Mammary epithelial cell (primary cell): Measurements from ENCODE around the gene LAMB2.

Experiments used
- CTCF ChIP-seq, 2 donors: IDR thresholded peaks in 1 of 2; conservative IDR thresholded peaks in 1 of 2; 2 replicates each; pipeline ENCODE4 v1.5.1; 2011 to 2012; ENCODE audit warnings: inconsistent platforms in 2 of 2, low read length in 2 of 2, mild to moderate bottlenecking in 2 of 2, control low read depth in 1 of 2, low read depth in 1 of 2; ENCODE audit not compliant: insufficient read depth in 1 of 2; ENCODE audit errors: extremely low read depth in 1 of 2
- EZH2 ChIP-seq: IDR thresholded peaks from 2 replicates; pipeline ENCODE4 v1.6.1; 2012; ENCODE audit warnings: low read length, inconsistent platforms, borderline replicate concordance

- no peak for TF ChIP-seq CTCF (conservative IDR thresholded peaks at IDR 0.05 in 1 of 2, IDR thresholded peaks at IDR 0.05 in 1 of 2; ENCODE audit: extremely low read depth in 1 of 2, insufficient read depth in 1 of 2, low read depth in 1 of 2, low read length in 2 of 2)
- TF ChIP-seq EZH2 = no peak
Observed at GRCh38 chr3:49122886-49123545, 9.8 kb downstream of the LAMB2 start.
